ENCODE data around the gene MARCHF4.

- TF ChIP-seq CTCF (IDR thresholded peaks at IDR 0.05; ENCODE audit: low read length) (no peak), EZH2 (IDR thresholded peaks at IDR 0.05; ENCODE audit: borderline replicate concordance, low read length) (no peak)
Measured at GRCh38 chr2:216388046-216388884, 16.0 kb upstream of the MARCHF4 start.
